GM12873 (cell line): ENCODE data around the gene PRR18.

Source experiments
- TF ChIP-seq, protein P1 (sequence below): IDR thresholded peaks from 2 replicates; pipeline ENCODE4 v1.5.1; 2012; ENCODE audit warnings: low read depth, mild to moderate bottlenecking, moderate library complexity, low read length, control low read depth; ENCODE audit not compliant: insufficient read depth; ENCODE audit errors: missing control alignments

PRR18 gene

DNA sequence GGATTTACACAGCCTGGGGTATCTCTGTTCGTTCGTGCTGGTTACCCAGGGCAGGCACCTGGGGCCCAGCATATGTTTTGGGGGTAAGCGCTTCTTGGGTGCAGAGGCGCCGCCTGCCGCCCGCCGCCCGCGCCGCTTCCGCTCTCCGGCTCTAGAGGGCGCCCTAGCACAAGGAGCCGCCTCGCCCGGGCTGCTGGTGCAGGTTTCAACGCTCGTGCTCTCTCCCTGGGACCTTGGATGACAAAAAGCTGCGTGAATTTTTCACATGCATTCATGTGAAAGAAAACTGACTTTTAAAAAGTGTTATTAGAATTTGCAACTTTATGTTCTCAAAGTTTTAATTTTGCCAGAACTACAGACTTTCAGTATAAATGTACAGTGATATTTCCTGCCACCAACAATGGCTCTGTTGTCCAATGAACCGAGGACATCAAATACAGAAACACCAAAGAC is 32.5 kb downstream of the PRR18 start:
- TF ChIP-seq, protein P1, sequence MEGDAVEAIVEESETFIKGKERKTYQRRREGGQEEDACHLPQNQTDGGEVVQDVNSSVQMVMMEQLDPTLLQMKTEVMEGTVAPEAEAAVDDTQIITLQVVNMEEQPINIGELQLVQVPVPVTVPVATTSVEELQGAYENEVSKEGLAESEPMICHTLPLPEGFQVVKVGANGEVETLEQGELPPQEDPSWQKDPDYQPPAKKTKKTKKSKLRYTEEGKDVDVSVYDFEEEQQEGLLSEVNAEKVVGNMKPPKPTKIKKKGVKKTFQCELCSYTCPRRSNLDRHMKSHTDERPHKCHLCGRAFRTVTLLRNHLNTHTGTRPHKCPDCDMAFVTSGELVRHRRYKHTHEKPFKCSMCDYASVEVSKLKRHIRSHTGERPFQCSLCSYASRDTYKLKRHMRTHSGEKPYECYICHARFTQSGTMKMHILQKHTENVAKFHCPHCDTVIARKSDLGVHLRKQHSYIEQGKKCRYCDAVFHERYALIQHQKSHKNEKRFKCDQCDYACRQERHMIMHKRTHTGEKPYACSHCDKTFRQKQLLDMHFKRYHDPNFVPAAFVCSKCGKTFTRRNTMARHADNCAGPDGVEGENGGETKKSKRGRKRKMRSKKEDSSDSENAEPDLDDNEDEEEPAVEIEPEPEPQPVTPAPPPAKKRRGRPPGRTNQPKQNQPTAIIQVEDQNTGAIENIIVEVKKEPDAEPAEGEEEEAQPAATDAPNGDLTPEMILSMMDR: peak; percentile 88

DNA sequence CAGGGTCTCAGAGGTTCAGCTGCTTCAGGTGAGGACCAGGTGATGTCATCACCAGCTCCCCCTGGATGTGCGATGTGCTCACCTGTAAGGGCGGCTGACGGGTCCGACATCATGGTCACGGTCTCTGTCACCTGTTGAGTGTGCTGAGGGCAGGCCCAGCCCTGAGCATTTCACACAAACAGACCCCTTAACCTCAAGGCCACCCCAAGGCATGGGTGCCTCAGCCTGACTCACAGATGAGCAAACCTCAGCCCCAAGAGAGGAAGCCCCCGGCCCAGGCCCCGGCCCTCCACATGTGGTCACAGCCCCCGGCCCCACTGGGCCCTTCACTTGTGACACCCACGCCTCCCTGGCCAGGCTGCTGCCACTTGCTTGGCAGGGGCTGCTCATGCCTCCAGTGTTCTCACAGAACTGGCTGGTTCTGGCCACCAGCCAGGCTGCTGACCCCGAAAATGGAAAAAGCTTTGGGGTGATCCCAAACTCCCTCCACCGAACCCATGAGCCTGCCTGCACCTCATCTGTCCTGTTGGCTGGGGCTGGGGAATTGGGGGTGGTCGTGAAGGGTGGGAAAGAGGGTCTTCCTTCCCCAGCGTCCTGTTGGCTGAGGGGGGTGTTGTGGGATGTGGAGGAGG is 33.3 kb downstream of the PRR18 start:
- TF ChIP-seq, protein P1: no peak

- TF ChIP-seq, protein P1: no peak
These were observed 34.0 kb downstream of the PRR18 start for GRCh38 chr6:166274163-166274562.

DNA sequence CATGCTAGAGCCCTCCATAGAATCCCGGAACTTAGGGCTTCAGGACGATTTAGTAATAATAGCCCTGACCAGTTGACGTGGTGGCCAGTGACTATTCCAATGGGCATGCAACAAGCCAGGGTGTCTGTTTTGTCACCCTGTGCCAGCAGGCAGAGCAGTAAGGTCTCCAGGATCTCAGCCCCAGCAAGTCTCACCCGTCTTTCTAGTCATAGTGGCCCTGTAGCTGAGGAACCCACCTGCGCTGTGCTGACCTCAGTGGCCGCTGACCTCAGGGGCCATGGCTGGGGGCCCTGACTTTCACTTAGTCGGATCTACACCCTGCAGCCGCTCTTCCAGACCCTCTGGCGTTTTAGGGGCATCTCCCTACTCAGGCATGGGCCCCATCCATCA is 36.8 kb downstream of the PRR18 start:
- TF ChIP-seq, protein P1: no peak

- TF ChIP-seq, protein P1: no peak
These were observed 37.4 kb downstream of the PRR18 start for GRCh38 chr6:166270706-166271375.

DNA sequence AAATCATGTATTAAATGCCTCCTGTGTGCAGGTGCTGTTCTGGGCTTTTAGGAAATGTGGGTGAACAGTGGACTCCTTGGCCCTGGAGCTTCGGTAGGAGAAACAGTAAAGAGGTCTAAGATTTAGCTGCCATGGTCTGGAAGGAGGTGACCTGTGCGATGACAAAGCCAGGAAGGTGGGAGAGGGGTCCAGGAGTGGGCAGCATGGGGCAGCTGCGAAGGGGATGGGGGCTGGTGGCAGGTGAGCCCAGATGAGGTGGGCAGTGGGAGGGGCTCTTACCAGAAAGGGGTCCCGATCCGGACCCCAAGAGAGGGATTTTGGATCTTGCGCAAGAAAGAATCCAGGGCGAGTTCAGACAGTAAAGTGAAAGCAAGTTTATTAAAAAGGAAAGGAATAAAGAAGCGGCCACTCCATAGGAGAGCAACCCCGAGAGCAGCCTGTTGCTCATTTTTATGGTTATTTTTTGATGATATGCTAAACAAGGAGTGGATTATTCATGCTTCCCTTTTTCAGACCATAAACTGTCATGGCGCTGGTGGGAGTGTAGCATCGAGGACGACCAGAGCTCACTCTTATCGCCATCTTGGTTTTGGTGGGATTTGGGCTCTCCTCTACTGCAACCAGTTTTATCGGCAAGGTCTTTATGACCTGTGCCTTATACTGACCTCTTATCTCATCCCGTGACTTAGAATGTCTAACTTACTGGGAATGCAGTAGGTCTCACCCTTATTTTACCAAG is 38.7 kb downstream of the PRR18 start:
- TF ChIP-seq, protein P1: no peak

GRCh38 chr6:166268431-166268830 is 39.8 kb downstream of the PRR18 start:
- TF ChIP-seq, protein P1: no peak
